ENCODE measurements around the gene MRGPRX4.
"Not testable (repeated sequence)": the region's sequence is repeated elsewhere in the genome, so short reads cannot be mapped to it uniquely, and the experiment has no call there.

MRGPRX4 gene

DNA sequence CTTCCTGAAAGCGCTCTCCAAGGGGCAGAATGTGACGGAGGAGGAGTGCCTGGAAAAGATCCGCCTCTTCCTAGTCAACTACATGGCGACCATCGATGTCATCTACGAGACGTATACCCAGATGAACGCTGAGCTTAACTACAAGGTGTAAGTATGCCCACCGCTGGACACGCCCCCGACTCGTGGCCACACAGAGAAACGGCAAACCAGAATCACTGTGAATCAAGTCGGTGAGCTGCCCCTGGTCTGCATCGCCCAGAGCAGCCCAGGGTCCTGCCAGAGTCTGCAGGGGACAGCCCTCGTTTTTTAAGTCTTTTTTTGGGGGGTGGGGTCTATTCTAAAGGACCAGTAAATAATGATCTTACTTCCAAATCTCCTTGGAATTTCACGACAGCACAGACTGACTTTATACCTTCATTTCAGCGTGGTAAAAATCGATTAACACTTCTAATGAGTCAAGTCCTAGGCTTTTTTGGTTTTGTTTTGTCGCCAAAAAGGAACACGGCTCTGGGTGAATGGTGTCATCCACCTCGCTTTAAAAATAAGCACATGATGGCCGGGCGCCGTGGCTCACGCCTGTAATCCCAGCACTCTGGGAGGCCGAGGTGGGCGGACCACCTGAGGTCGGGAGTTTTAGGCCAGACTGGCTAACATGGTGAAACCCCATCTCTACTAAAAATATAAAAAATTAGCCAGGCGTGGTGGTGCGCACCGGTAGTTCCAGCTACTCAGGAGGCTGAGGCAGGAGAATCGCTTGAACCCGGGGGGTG is 17.0 kb downstream of the MRGPRX4 start:
- DNase-seq; H3K36me3 Mint-ChIP-seq (ENCODE audit: low read depth); H3K9me3 Mint-ChIP-seq; H3K4me3 Mint-ChIP-seq; H3K27ac Mint-ChIP-seq; H3K4me1 Mint-ChIP-seq (ENCODE audit: low read depth): not testable (repeated sequence)
- peaks cover 30% of the 10 kb centered on the region for H3K27me3 Mint-ChIP-seq

DNA sequence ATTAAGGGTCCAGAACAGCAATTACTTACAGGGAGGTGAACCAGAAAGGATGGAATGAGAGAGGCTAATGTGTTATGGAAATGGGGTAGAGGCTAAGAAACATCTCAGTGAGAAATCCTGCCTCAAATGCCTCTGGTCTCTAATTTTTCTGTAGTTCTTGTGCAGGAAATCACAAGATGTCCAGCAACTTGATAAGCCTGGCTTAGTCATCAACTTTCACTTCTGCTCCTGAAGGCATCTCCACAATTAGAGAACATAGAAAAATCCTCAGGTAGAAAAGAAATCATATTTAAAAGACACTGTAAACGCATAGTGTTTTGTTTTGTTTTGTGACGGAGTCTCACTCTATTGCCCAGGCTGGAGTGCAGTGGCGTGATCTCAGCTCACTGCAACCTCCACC is 18.7 kb downstream of the MRGPRX4 start:
- H3K27ac Mint-ChIP-seq, result no peak overlapping the region
- no peak overlapping the region for H3K4me3 Mint-ChIP-seq
- DNase-seq, result no peak
- peaks cover 21% of the 10 kb centered on the region for H3K27me3 Mint-ChIP-seq
- no peaks in the 10 kb centered on the region for H3K9me3 Mint-ChIP-seq
- no peaks in the 10 kb centered on the region for H3K4me1 Mint-ChIP-seq (ENCODE audit: low read depth)
- H3K36me3 Mint-ChIP-seq (ENCODE audit: low read depth), result no peaks in the 10 kb centered on the region

DNA sequence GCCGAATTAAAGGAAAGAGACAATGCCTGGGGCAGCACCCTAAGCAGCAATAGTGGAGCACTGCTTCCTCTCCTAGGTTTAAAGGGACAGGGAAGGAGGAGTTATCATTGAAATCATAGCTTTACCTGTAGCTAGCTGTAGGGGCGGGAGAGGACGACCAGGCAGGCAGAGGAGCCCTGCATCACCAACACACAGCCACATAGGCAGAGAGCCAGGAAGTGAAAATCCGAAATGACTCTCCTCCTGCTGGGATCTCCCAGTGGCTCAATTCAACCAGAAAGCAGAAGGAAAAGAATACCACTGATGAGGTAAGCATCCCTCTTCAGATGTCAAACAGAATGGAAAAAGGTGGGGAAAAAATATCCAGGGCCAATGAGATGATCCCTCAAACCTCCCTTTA is 20.4 kb downstream of the MRGPRX4 start:
- no peak overlapping the region for H3K4me3 Mint-ChIP-seq
- no peaks in the 10 kb centered on the region for H3K36me3 Mint-ChIP-seq (ENCODE audit: low read depth)
- no peak for DNase-seq
- no peaks in the 10 kb centered on the region for H3K4me1 Mint-ChIP-seq (ENCODE audit: low read depth)
- H3K9me3 Mint-ChIP-seq, result no peaks in the 10 kb centered on the region
- H3K27ac Mint-ChIP-seq, result no peak overlapping the region
- peaks cover 13% of the 10 kb centered on the region for H3K27me3 Mint-ChIP-seq

DNA sequence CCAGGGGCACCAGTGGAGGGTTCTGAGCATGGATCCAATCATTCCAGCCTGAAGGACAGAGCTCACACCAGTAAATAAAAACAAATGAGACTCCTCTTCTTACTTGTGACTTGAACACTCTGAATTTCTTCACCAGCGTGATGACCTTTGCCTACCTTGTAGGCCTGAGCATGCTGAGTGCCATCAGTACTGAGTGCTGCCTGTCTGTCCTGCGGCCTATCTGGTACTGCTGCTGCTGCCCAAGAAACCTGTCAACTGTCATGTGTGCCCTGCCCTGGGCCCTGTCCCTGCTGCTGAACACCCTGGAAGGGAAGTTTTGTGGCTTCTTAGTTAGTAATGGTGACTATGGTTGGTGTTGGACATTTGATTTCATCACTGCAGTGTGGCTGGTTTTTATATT is 23.9 kb downstream of the MRGPRX4 start:
- H3K27ac Mint-ChIP-seq, result no peak overlapping the region
- H3K9me3 Mint-ChIP-seq, result no peaks in the 10 kb centered on the region
- H3K4me3 Mint-ChIP-seq, result no peak overlapping the region

DNA sequence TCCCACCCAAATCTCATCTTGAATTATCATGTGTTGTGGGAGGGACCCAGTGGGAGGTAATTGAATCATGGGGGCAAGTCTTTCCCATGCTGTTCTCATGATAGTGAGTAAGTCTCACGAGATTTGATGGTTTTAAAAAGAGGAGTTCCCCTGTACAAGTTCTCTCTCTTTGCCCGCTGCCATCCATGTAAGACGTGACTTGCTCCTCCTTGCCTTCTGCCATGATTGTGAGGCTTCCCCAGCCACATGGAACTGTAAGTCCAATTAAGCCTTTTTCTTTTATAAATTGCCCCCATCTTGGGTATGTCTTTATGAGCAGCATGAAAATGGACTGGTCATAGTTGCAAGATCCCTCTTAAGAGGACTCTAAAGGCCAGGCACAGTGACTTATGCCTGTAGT is 25.1 kb downstream of the MRGPRX4 start:
- peaks cover 29% of the 10 kb centered on the region for H3K27me3 Mint-ChIP-seq
- not testable (repeated sequence) for H3K27ac Mint-ChIP-seq; DNase-seq; H3K36me3 Mint-ChIP-seq (ENCODE audit: low read depth); H3K4me3 Mint-ChIP-seq; H3K9me3 Mint-ChIP-seq; H3K4me1 Mint-ChIP-seq (ENCODE audit: low read depth)

More for the DNA sequence above, 23.9 kb downstream of the MRGPRX4 start:
- no peak for DNase-seq
- H3K27me3 Mint-ChIP-seq, result peaks cover 21% of the 10 kb centered on the region
- no peaks in the 10 kb centered on the region for H3K4me1 Mint-ChIP-seq (ENCODE audit: low read depth)
- H3K36me3 Mint-ChIP-seq (ENCODE audit: low read depth), result no peaks in the 10 kb centered on the region

DNA sequence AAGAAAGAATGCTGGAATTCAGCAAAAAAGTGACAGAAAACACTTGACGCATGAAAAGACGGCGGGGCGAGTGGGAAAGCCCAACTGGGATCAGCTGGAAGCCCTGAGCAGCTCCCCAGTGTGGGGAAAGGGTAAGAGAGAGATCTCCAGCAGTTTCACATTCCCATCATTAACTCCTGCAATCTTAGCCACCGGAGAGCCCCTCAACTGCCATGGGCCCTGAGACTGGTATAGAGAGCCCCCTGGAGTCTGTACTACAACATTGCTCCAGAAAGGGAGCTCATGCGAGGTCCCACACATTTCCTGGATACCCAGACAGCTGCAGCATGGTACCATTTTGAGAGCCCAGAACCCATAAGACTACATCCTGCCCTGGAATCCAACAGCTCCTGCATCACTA is 31.1 kb downstream of the MRGPRX4 start:
- peaks cover 3% of the 10 kb centered on the region for H3K4me1 Mint-ChIP-seq (ENCODE audit: low read depth)
- DNase-seq, result no peak
- peaks cover 65% of the 10 kb centered on the region for H3K27me3 Mint-ChIP-seq
- H3K4me3 Mint-ChIP-seq, result no peak overlapping the region
- H3K9me3 Mint-ChIP-seq, result no peaks in the 10 kb centered on the region
- H3K27ac Mint-ChIP-seq, result no peak overlapping the region
- H3K36me3 Mint-ChIP-seq (ENCODE audit: low read depth), result no peaks in the 10 kb centered on the region

DNA sequence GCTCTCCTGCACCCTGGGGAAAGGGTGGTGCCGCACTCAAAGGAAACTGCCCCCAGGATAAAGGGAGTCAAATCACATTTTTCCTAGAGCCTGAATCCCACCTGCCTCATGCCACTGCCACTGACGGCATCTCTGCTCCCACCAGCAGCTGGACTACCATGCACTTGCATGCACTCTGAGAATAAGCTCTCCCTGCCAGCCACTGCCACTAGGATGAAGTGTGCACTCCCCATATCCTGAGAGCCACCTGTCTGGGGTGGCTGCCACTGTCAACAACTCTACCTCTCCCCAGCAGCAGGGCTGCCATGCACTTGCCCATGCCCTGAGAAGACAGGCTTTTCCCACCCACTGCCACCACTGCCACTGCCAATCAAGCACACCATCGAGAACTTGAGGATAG is 31.6 kb downstream of the MRGPRX4 start:
- H3K36me3 Mint-ChIP-seq (ENCODE audit: low read depth), result no peaks in the 10 kb centered on the region
- peaks cover 67% of the 10 kb centered on the region for H3K27me3 Mint-ChIP-seq

DNA sequence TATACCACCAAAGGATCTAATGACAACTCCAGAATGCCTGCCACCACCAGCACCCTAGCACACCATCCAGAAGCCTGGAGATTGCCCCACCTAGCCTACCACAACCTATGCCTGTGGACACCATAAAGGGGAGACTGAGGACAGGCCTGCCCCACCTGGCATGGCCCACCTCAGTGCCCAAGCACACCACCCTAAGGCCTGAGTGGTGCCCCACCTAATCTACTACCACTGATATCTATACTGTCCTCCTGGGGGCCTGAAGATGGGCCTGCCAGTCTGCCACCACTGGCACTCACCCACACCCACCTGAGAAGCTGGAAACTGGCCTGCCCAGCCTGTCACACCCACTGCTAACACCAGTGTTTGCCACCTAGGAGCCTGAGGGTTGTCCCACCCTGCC is 32.1 kb downstream of the MRGPRX4 start:
- H3K36me3 Mint-ChIP-seq (ENCODE audit: low read depth), result no peaks in the 10 kb centered on the region
- H3K4me1 Mint-ChIP-seq (ENCODE audit: low read depth), result peaks cover 3% of the 10 kb centered on the region
- peaks cover 68% of the 10 kb centered on the region for H3K27me3 Mint-ChIP-seq
- H3K27ac Mint-ChIP-seq, result no peak overlapping the region
- H3K9me3 Mint-ChIP-seq, result no peaks in the 10 kb centered on the region
- no peak overlapping the region for H3K4me3 Mint-ChIP-seq
- DNase-seq, result no peak

More for the DNA sequence above, 31.6 kb downstream of the MRGPRX4 start:
- no peak overlapping the region for H3K27ac Mint-ChIP-seq
- H3K4me3 Mint-ChIP-seq, result no peak overlapping the region
- H3K9me3 Mint-ChIP-seq, result no peaks in the 10 kb centered on the region
- peaks cover 3% of the 10 kb centered on the region for H3K4me1 Mint-ChIP-seq (ENCODE audit: low read depth)
- no peak for DNase-seq

DNA sequence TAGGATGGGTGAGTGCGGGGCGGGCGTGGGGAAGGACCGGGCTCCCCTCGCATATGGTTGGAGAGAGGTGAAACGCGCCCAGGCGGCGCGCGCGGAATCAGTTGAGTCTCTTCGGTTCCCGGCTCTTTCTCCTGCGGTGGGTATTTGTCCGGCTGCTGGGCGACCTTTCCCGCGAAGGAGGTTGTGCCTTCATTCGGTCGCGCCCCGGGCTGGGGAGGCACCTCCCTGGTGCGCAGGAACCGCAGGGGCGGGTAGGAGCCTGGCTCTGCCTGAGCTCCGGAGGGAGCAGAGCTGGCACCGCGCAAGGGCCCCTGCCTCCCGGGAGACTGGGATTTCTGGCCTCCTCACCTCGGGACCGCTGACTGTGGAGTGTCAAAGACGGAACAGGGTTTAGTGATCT is 36.4 kb downstream of the MRGPRX4 start:
- Mint-ChIP-seq H3K4me1 (ENCODE audit: low read depth) (peaks cover 3% of the 10 kb centered on the region), H3K4me3 (no peak overlapping the region), H3K36me3 (ENCODE audit: low read depth) (no peaks in the 10 kb centered on the region), H3K27ac (no peak overlapping the region), H3K9me3 (no peaks in the 10 kb centered on the region), H3K27me3 (peaks cover 51% of the 10 kb centered on the region)
- DNase-seq, result no peak

DNA sequence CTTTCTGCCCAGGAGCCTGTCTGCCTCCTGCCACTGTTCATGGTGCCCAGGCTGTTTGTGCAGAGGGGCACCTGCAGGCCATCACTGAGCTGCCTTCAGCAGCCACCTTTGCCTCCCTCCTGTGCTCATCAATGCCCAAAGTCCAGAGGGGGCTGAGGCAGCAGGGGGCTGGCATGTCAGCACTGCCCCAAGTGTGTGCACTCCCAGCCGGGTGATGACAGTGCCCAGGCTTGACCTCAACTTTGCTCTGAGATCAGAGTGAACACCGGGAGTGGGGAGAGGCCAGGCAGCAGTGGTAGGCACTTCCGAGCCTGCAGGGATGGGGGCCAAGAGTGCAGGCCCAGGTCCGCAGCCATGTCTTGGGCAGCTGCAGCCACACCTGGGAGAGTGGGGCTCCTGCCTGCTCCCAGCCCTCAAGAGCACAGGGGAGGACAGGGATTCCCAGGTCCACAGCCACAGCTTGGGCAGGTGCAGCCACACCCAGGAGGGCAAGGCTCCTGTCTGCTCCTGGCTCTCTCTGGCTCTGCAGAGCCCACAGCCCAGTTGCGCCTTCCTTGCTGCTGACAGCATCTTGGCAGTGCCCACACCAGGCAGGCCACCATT is 48.7 kb downstream of the MRGPRX4 start:
- Mint-ChIP-seq H3K27me3 (peaks cover 9% of the 10 kb centered on the region), H3K4me1 (ENCODE audit: low read depth) (no peaks in the 10 kb centered on the region), H3K4me3 (no peak overlapping the region), H3K27ac (no peak overlapping the region), H3K36me3 (ENCODE audit: low read depth) (no peaks in the 10 kb centered on the region), H3K9me3 (no peaks in the 10 kb centered on the region)
- no peak for DNase-seq

DNA sequence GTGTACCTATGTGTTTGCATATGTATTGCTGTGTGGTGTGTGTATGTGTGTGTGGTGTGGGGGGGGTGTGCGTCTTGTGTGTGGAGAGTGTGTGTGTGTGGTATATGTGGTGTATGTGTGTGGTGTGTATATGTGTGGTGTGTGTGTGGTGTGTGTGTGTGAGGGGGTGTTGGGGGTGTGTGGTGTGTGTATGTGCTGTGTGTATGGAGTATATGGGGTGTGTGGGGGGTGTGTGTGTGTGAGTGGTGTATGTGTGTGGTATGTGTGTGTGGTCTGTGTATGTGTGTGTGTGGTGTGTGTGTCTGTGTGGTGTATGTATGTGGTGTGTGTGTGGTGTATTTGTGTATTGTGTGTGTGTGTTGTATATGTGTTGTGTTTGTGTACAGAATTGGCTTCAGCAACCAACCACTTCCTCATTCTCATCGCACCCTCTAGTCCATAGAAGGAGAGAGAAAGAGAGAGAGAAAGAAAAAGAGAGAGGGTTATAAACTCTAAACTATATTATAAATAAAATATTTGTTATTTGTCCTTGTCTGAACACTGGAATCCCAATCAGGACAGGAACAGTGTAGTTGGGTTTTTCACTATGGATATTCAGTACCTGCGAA is 50.3 kb downstream of the MRGPRX4 start:
- no peak overlapping the region for H3K27ac Mint-ChIP-seq
- no peak overlapping the region for H3K4me3 Mint-ChIP-seq
- H3K36me3 Mint-ChIP-seq (ENCODE audit: low read depth), result no peaks in the 10 kb centered on the region
- peaks cover 10% of the 10 kb centered on the region for H3K27me3 Mint-ChIP-seq
- DNase-seq, result no peak
- no peaks in the 10 kb centered on the region for H3K4me1 Mint-ChIP-seq (ENCODE audit: low read depth)
- H3K9me3 Mint-ChIP-seq, result no peaks in the 10 kb centered on the region
